H9 (cell line): ENCODE results near the gene MB. TPM values are rescaled to one million over a fixed set of nuclear protein-coding genes. Genes with fewer than 3 reads are reported as not detected.

Experiments
- DNase-seq: peaks from one replicate; pipeline ENCODE4 v3.0.0-alpha.2; 2017
- H2AFZ ChIP-seq: one replicate; pipeline ENCODE4 v1.6.1; 2013; ENCODE audit warnings: mild to moderate bottlenecking, low read length, control low read depth, moderate library complexity
- H2AK5ac ChIP-seq: 2 replicates; pipeline ENCODE4 v1.6.1; 2013; ENCODE audit warnings: low read length, control low read depth, mixed read lengths; ENCODE audit not compliant: insufficient read length
- H2BK120ac ChIP-seq: one replicate; pipeline ENCODE4 v1.6.1; 2013; ENCODE audit warnings: low read depth, mild to moderate bottlenecking, low read length, control low read depth, inconsistent platforms; ENCODE audit not compliant: poor library complexity, severe bottlenecking
- H2BK12ac ChIP-seq: 2 replicates; pipeline ENCODE4 v1.6.1; 2013; ENCODE audit warnings: low read length, control low read depth, mixed read lengths, low read depth; ENCODE audit not compliant: insufficient read length
- H2BK15ac ChIP-seq: 2 replicates; pipeline ENCODE4 v1.6.1; 2013; ENCODE audit warnings: low read depth, low read length, control low read depth
- H2BK20ac ChIP-seq: one replicate; pipeline ENCODE4 v1.6.1; 2013; ENCODE audit warnings: low read depth, mild to moderate bottlenecking, low read length, control low read depth, inconsistent platforms; ENCODE audit not compliant: poor library complexity, severe bottlenecking
- H2BK5ac ChIP-seq: 2 replicates; pipeline ENCODE4 v1.6.1; 2013; ENCODE audit warnings: low read length, control low read depth, mixed read lengths; ENCODE audit not compliant: insufficient read length
- H3K14ac ChIP-seq: 2 replicates; pipeline ENCODE4 v1.6.1; 2013; ENCODE audit warnings: low read length, control low read depth; ENCODE audit not compliant: insufficient read depth
- H3K18ac ChIP-seq: 2 replicates; pipeline ENCODE4 v1.6.1; 2013; ENCODE audit warnings: low read depth, mild to moderate bottlenecking, mixed read lengths, low read length, control low read depth; ENCODE audit not compliant: insufficient read length
- H3K23ac ChIP-seq: 2 replicates; pipeline ENCODE4 v1.6.1; 2013; ENCODE audit warnings: low read length, control low read depth, mixed read lengths, low read depth; ENCODE audit not compliant: insufficient read length
- H3K23me2 ChIP-seq: 2 replicates; pipeline ENCODE4 v1.6.1; 2013; ENCODE audit warnings: low read depth, mild to moderate bottlenecking, mixed read lengths, low read length, control low read depth; ENCODE audit not compliant: insufficient read length, poor library complexity, severe bottlenecking
- H3K27ac ChIP-seq: 2 replicates; pipeline ENCODE4 v1.5.1; 2013; ENCODE audit warnings: low read length, control low read depth, mixed read lengths, low read depth; ENCODE audit not compliant: insufficient read length
- H3K27me3 ChIP-seq: 2 replicates; pipeline ENCODE4 v1.6.1; 2013; ENCODE audit warnings: low read length, control low read depth, inconsistent platforms; ENCODE audit not compliant: insufficient read depth
- H3K4ac ChIP-seq: 2 replicates; pipeline ENCODE4 v1.6.1; 2013; ENCODE audit warnings: low read depth, mild to moderate bottlenecking, control low read depth, inconsistent platforms, low read length, moderate library complexity
- H3K4me1 ChIP-seq: 2 replicates; pipeline ENCODE4 v1.6.1; 2013; ENCODE audit warnings: low read length, control low read depth, inconsistent platforms; ENCODE audit not compliant: insufficient read depth
- H3K4me2 ChIP-seq: 2 replicates; pipeline ENCODE4 v1.6.1; 2013; ENCODE audit warnings: low read length, control low read depth, mixed read lengths; ENCODE audit not compliant: insufficient read length, insufficient read depth
- H3K56ac ChIP-seq: 2 replicates; pipeline ENCODE4 v1.6.1; 2013; ENCODE audit warnings: low read depth, mild to moderate bottlenecking, mixed read lengths, low read length, control low read depth; ENCODE audit not compliant: insufficient read length
- H3K79me1 ChIP-seq: 2 replicates; pipeline ENCODE4 v1.6.1; 2013; ENCODE audit warnings: low read depth, mild to moderate bottlenecking, moderate library complexity, low read length, control low read depth, inconsistent platforms; ENCODE audit not compliant: insufficient read depth, poor library complexity, severe bottlenecking
- H3K79me2 ChIP-seq: 2 replicates; pipeline ENCODE4 v1.6.1; 2013; ENCODE audit warnings: low read length, control low read depth, inconsistent platforms; ENCODE audit not compliant: insufficient read depth
- H3K9ac ChIP-seq: 2 replicates; pipeline ENCODE4 v1.6.1; 2013; ENCODE audit warnings: low read length, control low read depth, mixed read lengths; ENCODE audit not compliant: insufficient read length; ENCODE audit errors: extremely low read depth
- H3K9me3 ChIP-seq: one replicate; pipeline ENCODE4 v1.6.1; 2013; ENCODE audit warnings: low read depth, low read length, inconsistent platforms; ENCODE audit not compliant: control insufficient read depth
- H3T11ph ChIP-seq: one replicate; pipeline ENCODE4 v1.6.1; 2013; ENCODE audit warnings: mild to moderate bottlenecking, low read length, control low read depth, inconsistent platforms
- H4K20me1 ChIP-seq: one replicate; pipeline ENCODE4 v1.6.1; 2013; ENCODE audit not compliant: control insufficient read depth, insufficient read length, insufficient read depth
- H4K5ac ChIP-seq: 2 replicates; pipeline ENCODE4 v1.6.1; 2013; ENCODE audit warnings: low read depth, mild to moderate bottlenecking, mixed read lengths, low read length, control low read depth; ENCODE audit not compliant: insufficient read length
- H4K8ac ChIP-seq: replicated peaks from 2 replicates; pipeline ENCODE4 v1.6.1; 2013; ENCODE audit warnings: low read length, control low read depth, mixed read lengths, low read depth; ENCODE audit not compliant: insufficient read length
- H4K91ac ChIP-seq: 2 replicates; pipeline ENCODE4 v1.6.1; 2013; ENCODE audit warnings: low read depth, mild to moderate bottlenecking, moderate library complexity, mixed read lengths, low read length, control low read depth; ENCODE audit not compliant: insufficient read length
- H3K27ac Mint-ChIP-seq, 3 experiments: 2 replicates in 2 of 3; 3 replicates in 1 of 3; pipeline ENCODE4 v1.8.0; 2020 to 2021; ENCODE audit warnings: mixed read lengths in 3 of 3, mild to moderate bottlenecking in 1 of 3, moderate library complexity in 1 of 3
- H3K27me3 Mint-ChIP-seq: 2 replicates; pipeline ENCODE4 v1.8.0; 2021; ENCODE audit warnings: low read depth, mild to moderate bottlenecking, moderate library complexity, mixed read lengths
- H3K36me3 Mint-ChIP-seq, 3 experiments: 2 replicates in 2 of 3; 3 replicates in 1 of 3; pipeline ENCODE4 v1.8.0; 2020 to 2021; ENCODE audit warnings: low read depth in 3 of 3, mixed read lengths in 3 of 3; ENCODE audit not compliant: insufficient read depth in 1 of 3
- H3K4me1 Mint-ChIP-seq, 2 experiments: 2 replicates each; pipeline ENCODE4 v1.8.0; 2020; ENCODE audit warnings: mixed read lengths in 2 of 2
- H3K4me3 Mint-ChIP-seq, 2 experiments: 2 replicates in 1 of 2; 3 replicates in 1 of 2; pipeline ENCODE4 v1.8.0; 2020 to 2021; ENCODE audit warnings: mild to moderate bottlenecking in 2 of 2, mixed read lengths in 2 of 2, moderate library complexity in 1 of 2
- H3K9me3 Mint-ChIP-seq, 2 experiments: 2 replicates in 1 of 2; 3 replicates in 1 of 2; pipeline ENCODE4 v1.8.0; 2020; ENCODE audit warnings: mild to moderate bottlenecking in 2 of 2, mixed read lengths in 2 of 2, moderate library complexity in 1 of 2
- CTCF ChIP-seq: fragments of 200-600 bp; sonication (generic); conservative IDR thresholded peaks from 3 replicates; pipeline ENCODE4 v1.8.0; 2021; ENCODE audit warnings: antibody characterized with exemption, mild to moderate bottlenecking
- WGBS: extraction: QIAGEN DNeasy Blood & Tissue Kit; methylation state at CpG from one replicate; pipeline ENCODE4 v1.1.7; 2013; ENCODE audit warnings: missing lambda C conversion rate, low lambda C conversion rate, mixed read lengths; ENCODE audit not compliant: insufficient read length; ENCODE audit errors: extremely low coverage; 5-methylcytosine and 5-hydroxymethylcytosine counted together
- total RNA-seq: library from RNA; stranded (reverse); gene quantifications from 2 replicates; pipeline ENCODE4 v1.2.1, GENCODE V29; 2021

MB gene
- total RNA-seq, 1 experiment from 2014 or later = 0.55 TPM

GRCh38 chr22:35609261-35609660, 7.9 kb downstream of the MB start:
- H3K9me3 Mint-ChIP-seq = no peaks in the 10 kb centered on the region
- H3K4me1 Mint-ChIP-seq = peaks cover 1 to 4% of the 10 kb centered on the region in 2 experiments; a peak in 2 of 4 replicates
- no peak for DNase-seq
- Histone ChIP-seq H2BK12ac (no peak overlapping the region), H2BK20ac (no peak overlapping the region), H3K23ac (no peak overlapping the region), H3K27ac (no peak overlapping the region), H2BK15ac (no peak overlapping the region), H3K79me1 (no peaks in the 10 kb centered on the region), H4K8ac (no peak overlapping the region), H3T11ph (no peak overlapping the region), H3K27me3 (no peaks in the 10 kb centered on the region), H3K23me2 (no peaks in the 10 kb centered on the region), H3K4ac (no peak overlapping the region), H3K9me3 (no peaks in the 10 kb centered on the region), H2BK5ac (no peak overlapping the region), H4K5ac (no peak overlapping the region), H3K79me2 (no peaks in the 10 kb centered on the region), H3K56ac (no peak overlapping the region), H3K18ac (no peak overlapping the region), H3K4me2 (no peak overlapping the region), H3K4me1 (no peaks in the 10 kb centered on the region), H3K9ac (no peak overlapping the region), H2AK5ac (no peak overlapping the region), H4K20me1 (no peaks in the 10 kb centered on the region), H4K91ac (no peak overlapping the region), H2AFZ (no peak overlapping the region), H2BK120ac (no peak overlapping the region), H3K14ac (no peak overlapping the region)
- H3K27ac Mint-ChIP-seq = no peak overlapping the region; a peak in 2 of 7 replicates
- no peak overlapping the region for H3K4me3 Mint-ChIP-seq
- WGBS = no CpG with 5 or more reads among the region's 9 CpGs
- H3K27me3 Mint-ChIP-seq = peaks cover 15% of the 10 kb centered on the region
- TF ChIP-seq CTCF = no peak
- no peaks in the 10 kb centered on the region for H3K36me3 Mint-ChIP-seq
